Activated T-cell treated with anti-CD3 and anti-CD28 coated beads for 4 hours (primary cell): ENCODE data around the gene SLC2A13.
"Not testable (repeated sequence)": the region's sequence is repeated elsewhere in the genome, so short reads cannot be mapped to it uniquely, and the experiment has no call there.

ENCODE experiments used
- DNase-seq: peaks from one replicate; pipeline ENCODE4 v3.0.0-alpha.2; 2020

SLC2A13 gene

DNA sequence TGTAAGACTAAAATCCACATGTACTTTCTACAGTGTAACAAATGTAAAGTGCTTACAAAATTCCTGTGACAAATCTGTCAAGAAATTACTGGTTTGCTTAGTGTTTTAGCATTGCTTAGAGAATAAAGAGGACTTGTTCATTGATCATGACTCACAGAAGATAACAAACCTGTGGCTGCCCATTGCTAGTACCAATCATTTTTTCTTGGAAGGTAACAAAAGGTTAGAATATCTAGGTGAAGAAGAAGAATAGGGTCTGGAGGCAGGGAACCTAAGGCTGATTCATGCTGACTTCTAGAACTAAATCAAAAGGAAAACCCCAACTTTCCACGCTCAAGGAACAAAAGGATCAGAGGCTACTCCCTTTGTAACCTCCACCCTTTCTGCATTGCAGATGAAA is 253.5 kb downstream of the SLC2A13 start:
- DNase-seq = no peak

DNA sequence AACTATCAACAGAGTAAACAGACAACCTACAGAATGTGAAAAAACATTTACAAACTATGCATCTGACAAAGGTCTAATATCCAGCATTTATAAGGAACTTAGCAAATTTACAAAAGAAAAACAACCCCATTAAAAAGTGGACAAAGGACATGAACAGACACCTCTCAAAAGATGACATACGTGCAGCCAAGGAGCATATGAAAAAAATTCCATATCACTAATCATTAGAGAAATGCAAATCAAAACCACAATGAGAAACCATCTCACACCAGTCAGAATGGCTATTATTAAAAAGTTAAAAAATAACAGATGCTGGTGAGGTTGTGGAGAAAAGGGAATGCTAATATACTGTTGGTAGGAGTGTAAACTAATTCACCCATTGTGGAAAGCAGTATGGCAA is 257.7 kb downstream of the SLC2A13 start:
- not testable (repeated sequence) for DNase-seq

DNA sequence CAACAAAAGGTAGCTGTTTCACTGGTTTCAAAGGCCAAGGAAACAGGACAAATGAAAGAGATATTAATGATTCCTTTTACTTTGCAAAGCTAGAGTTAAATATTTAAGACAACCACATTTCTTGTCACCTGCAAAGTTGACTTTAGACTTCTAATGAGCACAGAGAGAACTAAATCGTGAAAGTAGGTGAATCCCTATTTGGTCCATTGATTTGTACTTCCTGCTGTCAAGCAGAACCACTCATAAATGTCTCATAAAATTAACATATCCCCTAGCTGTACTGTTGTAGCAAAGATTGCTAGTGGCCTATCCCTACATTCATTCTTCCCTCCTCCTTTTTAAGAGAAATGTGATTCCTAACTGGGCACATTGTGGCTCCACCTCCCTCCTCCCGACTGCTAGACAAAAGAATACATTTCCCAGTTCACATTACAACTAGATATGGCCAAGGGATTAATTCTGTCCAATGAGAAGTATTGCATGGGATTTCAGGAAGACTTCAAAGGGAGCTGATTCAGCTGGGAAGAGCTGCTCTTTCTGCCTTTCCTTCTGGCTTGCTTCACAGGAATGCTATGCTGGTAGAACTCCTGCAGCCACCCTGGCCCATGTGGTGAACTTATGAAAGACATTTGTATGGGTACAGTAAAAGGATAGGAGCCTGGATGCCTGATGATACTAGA is 258.8 kb downstream of the SLC2A13 start:
- no peak for DNase-seq

DNA sequence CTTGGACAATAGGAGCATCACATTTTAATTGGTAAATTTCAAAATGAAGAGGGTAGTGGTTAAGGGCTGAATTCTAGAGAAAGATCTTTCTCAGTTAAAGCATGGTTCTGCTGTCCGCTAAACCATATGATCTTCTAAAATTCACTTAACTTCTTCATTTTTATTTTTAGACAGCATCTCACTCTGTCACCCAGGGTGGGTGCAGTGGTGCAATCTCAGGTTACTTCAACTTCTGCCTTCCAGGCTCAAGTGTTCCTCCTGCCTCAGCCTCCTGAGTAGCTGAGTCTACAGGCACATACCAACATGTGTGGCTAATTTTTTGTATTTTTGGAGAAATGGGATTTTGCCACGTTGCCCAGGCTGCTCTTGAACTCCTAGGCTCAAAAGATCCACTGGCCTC is 259.6 kb downstream of the SLC2A13 start:
- DNase-seq = no peak

DNA sequence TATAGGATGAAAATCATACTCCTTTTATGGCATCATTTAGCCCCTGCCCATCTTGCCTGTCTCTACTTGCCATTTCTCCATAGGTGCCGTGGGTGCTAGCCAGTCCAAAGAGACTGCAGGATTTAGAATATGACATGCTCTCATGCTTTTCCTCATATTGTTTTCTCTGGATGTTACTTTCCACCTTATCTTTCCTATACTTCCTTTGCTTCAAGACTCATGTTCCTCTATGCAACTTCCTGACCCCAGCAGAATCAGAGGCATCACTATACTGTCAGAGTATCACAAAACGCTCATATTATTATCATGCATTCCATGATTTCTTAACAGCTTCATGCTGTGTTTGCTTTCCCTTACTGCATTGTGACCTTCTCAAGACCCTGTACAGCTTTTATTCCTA is 265.5 kb downstream of the SLC2A13 start:
- DNase-seq = no peak

DNA sequence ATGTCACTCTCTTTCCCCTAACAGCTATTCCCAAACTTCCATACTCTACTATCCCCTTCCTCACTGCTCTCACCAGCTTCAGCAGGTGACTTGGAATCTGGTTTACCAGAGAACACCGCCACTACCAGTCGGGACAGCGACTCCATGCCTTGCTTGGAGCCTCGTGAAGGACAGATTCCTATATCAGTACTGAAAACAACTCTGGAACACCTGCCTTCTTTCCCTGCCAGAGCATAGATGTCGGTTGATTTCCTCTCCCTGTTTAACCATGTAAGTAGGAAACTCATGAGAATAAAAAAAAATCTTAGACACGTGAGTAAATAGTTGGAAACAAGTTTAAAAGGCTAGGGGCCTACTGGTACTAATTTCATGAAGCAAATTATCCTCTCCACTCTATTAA is 266.8 kb downstream of the SLC2A13 start:
- DNase-seq = no peak

DNA sequence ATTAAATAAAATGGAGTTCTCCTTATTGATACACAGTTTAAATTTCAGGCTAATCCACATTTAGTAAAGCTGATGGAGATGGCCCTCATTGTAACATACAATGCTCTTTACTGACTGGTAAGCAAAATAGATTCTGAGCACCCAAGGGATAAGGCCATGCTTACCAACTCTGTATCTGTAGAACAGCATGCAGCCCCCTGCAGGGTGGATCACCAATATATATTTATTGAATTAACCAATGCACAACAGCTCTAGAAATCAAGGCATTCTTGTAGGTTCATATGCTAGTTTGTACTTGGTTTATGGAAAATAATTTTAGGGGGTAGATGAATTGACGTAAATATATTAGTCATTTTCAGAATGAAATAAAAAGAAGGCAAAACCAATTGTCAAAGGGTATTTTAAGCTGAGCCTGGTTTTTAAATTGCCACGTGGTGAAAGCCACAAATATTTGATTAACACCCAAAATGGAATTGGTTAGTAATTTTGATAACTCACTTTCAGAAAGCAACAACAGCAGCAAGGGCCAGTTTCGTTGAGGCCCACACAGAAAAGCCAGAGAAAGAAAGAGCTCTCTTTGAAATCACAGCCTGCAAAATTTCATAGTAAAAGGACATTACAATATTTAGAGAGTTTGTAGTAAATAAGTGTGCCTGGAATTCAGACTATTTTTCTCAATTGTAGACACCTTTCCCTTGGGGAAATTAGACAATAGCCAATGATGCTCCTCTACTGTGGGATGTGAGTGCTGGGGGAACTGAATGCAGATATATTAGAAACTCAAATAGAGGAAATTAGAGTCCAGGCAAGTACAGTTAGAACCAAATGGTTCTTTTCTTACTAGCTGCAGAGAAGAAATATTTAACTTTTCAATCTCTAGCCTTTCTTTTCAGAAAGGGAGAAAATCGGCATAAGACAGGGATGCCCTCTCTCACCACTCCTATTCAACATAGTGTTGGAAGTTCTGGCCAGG is 270.1 kb downstream of the SLC2A13 start:
- no peak for DNase-seq

DNA sequence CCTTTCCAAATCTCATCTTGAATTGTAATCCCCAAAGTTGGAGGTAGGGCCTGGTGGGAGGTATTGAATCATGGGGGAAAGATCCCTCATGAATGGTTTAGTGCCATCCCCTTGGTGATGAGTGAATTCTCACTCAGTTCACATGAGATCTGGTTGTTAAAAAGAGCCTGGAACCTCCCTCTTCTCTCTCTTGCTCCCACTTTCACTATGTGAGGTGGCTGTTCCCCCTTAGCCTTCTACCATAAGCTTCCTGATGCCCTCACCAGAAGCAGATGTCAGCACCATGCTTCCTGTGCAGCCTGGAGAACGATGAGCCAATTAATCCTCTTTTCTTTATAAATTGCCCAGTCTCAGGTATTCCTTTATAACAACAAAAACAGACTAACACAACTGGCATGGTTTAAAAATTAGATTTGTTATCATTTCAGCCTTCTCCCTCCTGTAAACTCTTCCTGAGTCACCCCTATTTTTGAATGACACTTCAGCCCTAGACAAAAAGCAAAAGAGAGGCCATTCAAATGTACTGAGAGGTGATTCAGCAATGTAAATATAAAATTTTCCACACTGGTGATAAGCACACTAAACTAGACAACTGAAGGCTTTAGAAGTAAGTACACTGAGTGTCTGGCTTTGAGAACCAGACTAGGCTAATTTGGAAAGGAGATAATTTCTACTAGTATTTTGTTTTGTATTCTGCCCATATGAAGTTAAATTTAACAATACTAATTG is 274.1 kb downstream of the SLC2A13 start:
- no peak for DNase-seq

DNA sequence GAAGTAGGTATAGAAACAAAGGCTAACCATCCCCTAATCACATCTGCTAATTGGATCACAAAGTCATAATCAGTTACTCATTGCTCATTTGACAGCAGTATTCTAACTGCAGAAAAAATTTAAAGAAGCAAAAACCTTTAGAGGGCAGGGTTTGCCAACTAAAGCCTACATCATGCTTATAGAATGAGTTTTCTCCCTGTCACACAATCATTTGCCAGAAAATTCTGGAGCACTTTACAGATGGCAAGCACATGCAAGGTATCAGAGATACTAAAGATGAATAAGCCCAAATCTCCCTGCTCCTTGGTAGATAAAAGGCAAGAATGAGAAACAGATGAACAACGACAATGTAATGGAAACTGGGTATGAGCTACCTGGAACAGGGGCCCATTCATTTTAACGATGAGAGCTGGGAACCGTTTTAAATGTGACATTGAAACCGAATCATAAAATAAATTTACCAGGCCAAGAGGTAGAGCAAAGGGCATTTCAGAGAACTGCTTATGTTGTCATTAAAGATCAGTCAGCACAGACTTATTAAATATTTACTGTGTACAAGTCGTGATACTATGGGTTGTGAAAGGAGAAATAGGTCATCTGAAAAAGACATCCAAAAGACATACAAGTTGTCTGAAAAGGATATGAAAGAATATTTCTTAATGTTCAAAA is 274.9 kb downstream of the SLC2A13 start:
- no peak for DNase-seq

DNA sequence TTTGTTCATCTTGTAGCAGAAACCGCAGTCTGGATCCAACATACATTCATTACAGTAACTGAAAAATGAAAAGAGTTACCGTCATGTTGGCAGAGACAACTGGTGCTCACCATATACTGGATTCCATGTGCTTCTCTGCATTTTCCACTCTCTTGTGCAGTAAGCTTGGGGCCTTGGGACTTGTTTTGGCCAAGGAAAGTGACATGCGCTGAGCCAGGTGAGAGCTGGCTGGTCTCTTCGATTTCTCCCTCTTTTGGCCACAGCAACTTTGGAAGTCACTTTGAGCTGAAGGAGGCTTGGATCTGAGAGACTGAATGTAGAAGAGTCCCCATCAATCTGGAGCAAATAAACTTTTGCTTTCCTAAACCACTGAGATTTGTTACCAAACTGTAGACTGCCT is 275.7 kb downstream of the SLC2A13 start:
- DNase-seq = no peak

DNA sequence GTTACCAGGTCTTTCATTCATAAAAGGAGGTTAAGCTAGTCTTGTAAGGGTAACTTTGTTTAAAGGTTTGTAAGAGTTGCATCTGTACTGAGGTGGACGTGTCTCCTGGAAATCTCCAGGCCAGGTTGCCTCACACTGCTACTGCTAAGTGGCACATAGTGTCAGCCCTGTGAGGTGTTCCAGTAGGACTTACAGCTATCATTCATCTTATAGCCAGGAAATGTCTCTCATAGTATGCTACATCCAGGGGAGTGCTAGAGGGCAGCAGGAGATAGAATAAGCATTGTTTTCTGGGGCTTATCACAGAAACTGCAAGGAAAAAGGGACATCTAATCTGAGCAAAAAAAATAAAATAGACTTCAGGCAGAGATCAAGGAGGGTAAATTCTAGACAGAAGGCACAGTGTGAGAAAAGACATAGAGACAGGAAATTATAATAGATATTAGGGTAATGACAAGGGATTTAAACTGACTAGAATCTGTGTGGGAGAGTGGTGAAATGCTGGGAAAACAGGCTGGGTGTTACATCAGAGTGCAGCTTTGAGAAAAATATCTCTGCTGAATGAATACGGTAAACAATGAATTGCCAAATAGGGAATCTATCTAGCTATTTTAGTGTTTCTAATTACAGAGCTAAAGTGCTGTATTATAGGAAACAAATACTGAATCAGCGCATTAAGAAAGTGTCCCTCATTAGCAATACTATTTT is 281.2 kb downstream of the SLC2A13 start:
- DNase-seq = no peak

DNA sequence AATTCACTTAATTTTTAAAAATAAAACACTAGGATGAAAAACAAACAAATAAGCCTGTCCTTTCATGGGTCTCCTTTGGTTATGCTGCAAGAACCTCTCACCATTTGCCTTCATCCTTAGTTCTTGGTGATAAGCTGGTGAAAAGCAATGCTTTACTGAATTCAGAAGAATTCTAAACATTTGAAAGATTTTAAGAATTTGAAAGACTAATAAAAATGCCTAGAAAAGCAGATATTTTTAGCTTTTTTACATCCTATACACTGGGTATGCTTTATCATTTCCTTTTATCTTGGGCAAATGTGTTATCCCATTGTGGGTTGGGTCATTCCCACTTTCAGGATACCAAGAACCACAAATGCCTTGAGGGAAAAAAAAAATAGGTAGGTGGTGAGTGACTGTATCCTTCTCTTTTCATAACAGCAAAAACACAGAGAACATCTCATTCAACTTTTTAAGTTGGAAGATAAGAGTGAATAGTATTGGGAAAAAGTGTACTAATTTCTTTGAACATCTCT is 289.2 kb downstream of the SLC2A13 start:
- DNase-seq = no peak

DNA sequence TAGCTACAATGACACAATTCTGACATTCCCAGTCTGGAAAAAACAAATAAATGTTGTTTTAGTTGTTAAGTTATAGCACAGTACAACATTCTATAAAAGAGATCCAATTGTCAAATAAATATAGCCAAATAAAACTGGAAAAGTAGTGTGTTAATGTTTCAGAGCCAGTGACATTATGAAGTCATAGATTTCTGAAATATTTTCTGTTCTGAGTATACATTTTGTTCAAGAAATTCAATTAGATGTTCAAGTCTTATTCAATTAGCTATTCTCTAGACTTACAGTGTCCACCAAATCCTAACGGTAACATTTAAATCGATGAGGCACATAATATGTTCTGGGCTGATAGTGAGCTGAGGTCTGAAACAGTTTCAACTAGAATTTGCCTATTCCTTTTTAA is 290.1 kb downstream of the SLC2A13 start:
- DNase-seq = no peak

DNA sequence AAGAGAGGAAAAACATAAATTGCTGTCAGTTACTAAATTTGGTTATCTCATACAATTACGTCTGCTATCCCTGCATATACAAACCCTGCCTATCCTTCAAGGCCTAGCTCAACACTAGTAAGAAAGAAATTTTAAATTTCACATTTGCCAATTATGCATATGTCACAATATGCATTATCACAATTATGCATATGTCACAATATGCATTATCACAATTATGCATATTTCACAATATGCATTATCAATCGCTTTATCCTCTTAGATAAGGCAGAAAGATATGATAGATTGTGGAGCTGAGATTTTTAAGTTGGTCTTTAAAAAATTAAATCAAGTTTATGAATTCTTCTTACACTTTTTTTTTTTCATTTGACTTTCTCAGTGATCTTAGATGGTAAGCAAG is 291.3 kb downstream of the SLC2A13 start:
- DNase-seq = no peak

DNA sequence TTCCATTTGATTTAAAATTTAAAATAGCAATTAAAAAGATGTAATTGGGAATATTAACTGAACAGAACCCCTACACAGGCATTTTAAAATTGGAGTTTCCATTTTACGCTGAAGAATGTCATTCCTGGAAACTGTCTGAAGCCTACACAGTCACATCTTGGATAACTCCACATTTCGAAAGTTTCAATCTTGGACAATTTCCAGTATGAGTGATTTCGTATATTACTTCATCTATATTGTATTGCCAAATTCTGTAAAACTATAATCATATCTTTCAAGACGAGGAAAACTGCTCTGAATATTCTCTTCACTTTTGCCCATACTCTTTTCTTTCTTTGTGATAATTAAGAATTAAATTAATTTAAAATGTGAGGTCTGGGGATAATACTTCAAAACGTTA is 292.1 kb downstream of the SLC2A13 start:
- DNase-seq = no peak

DNA sequence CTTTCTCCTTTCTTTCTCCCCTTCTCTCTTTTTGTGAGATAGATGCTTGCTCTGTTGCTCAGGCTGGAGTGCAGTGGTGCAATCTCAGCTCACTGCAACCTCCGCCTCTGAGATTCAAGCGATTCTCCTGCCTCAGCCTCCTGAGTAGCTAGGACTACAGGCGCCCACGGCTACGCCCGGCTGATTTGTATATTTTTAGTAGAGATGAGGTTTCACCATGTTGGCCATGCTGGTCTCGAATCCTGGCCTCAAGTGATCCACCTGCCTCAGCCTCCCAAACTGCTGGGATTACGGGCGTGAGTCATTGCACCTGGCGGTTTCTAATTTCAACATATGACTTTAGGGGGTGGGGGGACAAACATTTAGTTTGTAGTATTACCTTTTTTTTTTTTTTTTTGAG is 293.4 kb downstream of the SLC2A13 start:
- DNase-seq = not testable (repeated sequence)

DNA sequence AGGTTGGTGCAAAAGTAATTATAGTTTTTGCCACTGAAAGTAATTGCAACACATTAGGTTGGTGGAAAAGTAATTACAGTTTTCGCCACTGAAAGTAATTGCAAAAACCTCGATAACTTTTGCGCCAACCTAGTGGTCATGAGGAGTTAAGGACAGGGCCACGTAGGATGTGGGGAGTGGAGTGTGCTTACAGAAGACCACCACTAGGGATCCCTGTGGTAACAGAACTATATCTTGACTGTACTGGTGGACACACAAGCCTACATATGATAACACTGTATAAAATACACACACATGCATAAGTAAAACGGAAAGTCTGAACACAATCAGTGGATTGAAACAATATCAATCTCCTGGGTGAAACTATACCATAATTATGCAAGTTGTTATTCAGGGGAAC is 298.8 kb downstream of the SLC2A13 start:
- no peak for DNase-seq

DNA sequence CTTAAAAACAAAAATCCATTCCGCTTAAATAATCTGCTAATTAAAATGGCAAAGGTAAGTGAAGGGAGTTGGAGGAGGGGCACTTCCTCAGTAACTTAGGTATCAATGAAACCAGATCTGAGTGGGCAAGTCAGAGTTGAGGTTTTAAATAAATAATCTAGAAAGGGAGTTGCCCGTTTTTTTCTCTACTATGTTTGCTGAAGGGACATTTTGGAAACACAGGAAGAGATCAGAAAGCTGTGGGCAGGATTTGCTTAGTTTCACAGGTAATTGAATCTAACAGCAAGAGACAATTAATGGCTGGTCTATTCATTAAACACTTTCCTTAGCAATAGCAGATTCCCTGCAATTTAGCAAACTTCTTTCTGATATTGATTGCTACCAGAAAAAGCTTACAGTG is 300.2 kb downstream of the SLC2A13 start:
- no peak for DNase-seq

DNA sequence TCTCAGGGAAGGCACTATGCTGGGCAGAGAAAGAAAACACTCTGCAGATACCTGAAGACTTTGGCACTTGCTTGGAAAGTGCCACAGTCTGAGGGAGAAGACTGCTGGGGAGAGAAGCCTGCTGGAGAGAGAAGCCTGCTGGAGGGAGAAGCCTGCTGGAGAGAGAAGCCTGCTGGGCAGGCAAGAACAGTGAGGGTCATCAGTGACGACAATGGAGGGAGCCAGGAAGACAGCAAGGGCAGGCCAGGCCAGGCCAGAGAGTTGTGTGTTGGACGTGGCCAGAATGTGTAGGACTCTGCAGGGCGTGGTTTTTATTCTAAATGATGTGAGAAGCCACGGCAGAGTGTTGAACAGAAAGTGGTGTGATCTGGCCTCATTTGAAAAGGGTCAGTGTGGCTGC is 301.0 kb downstream of the SLC2A13 start:
- DNase-seq = no peak

DNA sequence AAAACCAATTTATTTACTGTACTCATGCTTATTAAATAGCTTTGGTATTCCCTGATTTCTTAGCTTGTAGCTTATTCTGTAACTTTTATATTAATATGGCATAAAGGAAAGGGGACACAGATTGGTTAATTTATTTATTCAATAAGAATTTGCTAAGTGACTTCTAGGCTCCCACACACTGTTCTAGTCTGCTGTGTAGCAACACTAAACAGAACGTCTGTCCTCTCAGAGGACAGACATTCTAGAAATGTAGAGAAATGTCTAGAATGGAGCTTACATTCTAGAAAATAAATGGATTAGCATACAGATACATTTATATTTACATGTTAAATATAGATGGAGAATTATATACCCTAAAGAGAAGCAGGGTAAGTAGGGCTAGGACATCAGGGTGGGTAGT is 301.4 kb downstream of the SLC2A13 start:
- no peak for DNase-seq

DNA sequence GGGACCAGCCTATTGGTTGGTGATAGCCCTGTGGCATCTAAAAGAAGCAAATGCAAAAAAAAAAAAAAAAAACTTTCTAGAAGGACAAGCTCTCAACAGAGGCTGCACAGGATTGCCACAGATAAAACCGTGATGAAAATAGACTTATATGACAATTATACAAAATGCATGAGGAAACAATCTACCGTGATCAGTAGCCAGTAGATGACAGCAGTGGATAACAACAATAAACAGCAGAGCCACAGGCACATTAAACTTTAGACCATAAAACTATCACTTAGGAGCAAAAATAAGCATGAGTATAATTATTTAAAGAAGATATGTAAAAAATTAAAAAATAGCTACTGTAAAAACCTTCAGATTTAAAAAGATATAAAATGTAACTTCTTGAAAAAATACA is 302.7 kb downstream of the SLC2A13 start:
- no peak for DNase-seq

DNA sequence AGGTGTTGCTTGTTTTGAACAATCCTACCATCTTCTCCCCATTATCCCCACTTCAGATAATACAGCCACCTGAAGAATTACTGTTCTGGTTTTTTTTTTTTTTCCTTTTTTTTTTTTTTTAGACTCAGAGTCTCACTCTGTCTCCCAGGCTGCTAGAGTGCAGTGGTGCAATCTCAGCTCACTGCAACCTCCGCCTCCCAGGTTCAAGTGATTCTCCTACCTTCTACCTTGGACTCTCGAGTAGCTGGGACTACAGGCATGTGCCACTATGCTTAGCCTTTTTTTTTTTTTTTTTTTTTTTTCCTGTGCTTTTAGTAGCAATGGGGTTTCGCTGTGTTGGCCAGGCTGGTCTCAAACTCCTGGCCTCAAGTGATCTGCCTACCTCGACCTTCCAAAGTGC is 306.9 kb downstream of the SLC2A13 start:
- no peak for DNase-seq
